K562 (cell line): Measurements from ENCODE around the gene TUBB2A. TPM values are rescaled to one million over a fixed set of nuclear protein-coding genes. Genes with fewer than 3 reads are reported as not detected.
"Not testable (repeated sequence)": the region's sequence is repeated elsewhere in the genome, so short reads cannot be mapped to it uniquely, and the experiment has no call there.

Source experiments
- ATAC-seq: fragments of 200-7000 bp; cut with Tn5 transposase; 3 replicates; pipeline ENCODE4 v1.9.1; 2020; ENCODE audit warnings: moderate library complexity
- BruUV-seq: library from RNA; stranded (reverse); fragments of 400-500 nt; replicated peaks from 2 replicates; lab custom pipeline; 2021; lab: Mats Ljungman, UMichigan
- CTCF ChIA-PET: fragments of 300-600 bp; formaldehyde crosslinking; extraction: SDS; loops from one replicate; lab custom pipeline; 2021; ENCODE audit warnings: low intra/inter-chr PET ratio; lab: Yijun Ruan, JAX
- POLR2A ChIA-PET: fragments of 300-600, 350-650 bp; sonication (Branson Sonifier 250); formaldehyde crosslinking; extraction: SDS; loops from one replicate; lab custom pipeline; 2021; ENCODE audit warnings: antibody characterized with exemption, inconsistent platforms; lab: Yijun Ruan, JAX
- DNase-seq, 4 experiments: peaks; one replicate each; pipeline versions ENCODE4 v3.0.0 to v3.0.0-alpha.2; 2011 to 2018; ENCODE audit warnings: low spot score in 3 of 4, mixed read lengths in 3 of 4; ENCODE audit errors: extremely low read depth in 1 of 4
- FAIRE-seq: peaks from 2 replicates; lab custom pipeline; 2011; peaks lifted over from hg19 to GRCh38; lab: Jason Lieb, UNC
- H2AFZ ChIP-seq: 2 replicates; pipeline ENCODE4 v1.6.0; 2011; ENCODE audit warnings: low read depth, low read length, control low read depth, inconsistent platforms
- H3K27ac ChIP-seq: fragments of 200-600 bp; 3 replicates; pipeline ENCODE4 v1.8.0; 2011; ENCODE audit warnings: low read depth, mild to moderate bottlenecking, control low read depth, inconsistent platforms, low read length, moderate library complexity, mixed read lengths; ENCODE audit errors: extremely low read depth
- H3K27me3 ChIP-seq, 2 experiments: fragments of 300-600 bp in 1 of 2; 2 replicates in 1 of 2; 3 replicates in 1 of 2; pipeline versions ENCODE4 v1.6.0 to v1.8.0; 2011; ENCODE audit warnings: inconsistent platforms in 2 of 2, low read length in 2 of 2, mild to moderate bottlenecking in 1 of 2, mixed read lengths in 1 of 2, moderate library complexity in 1 of 2; ENCODE audit not compliant: control insufficient read depth in 2 of 2, insufficient read depth in 2 of 2
- H3K36me3 ChIP-seq: fragments of 300-600 bp; 3 replicates; pipeline ENCODE4 v1.8.0; 2011; ENCODE audit warnings: mild to moderate bottlenecking, low read length, inconsistent platforms; ENCODE audit not compliant: control insufficient read depth, insufficient read depth
- H3K4me1 ChIP-seq, 2 experiments: fragments of 200-600 bp in 1 of 2; replicated peaks in 1 of 2; 2 replicates in 1 of 2; 3 replicates in 1 of 2; pipeline versions ENCODE4 v1.5.1 to v1.8.0; 2011; ENCODE audit warnings: inconsistent platforms in 2 of 2, low read length in 2 of 2, mild to moderate bottlenecking in 1 of 2, mixed read lengths in 1 of 2, moderate library complexity in 1 of 2; ENCODE audit not compliant: control insufficient read depth in 2 of 2, insufficient read depth in 2 of 2
- H3K4me2 ChIP-seq: 2 replicates; pipeline ENCODE4 v1.6.1; 2011; ENCODE audit warnings: low read length, control low read depth, inconsistent platforms, mixed read lengths; ENCODE audit not compliant: insufficient read depth
- H3K4me3 ChIP-seq: fragments of 200-600 bp; sonication (generic), shearing (Covaris generic); 2 replicates; pipeline ENCODE4 v1.5.1; 2016; ENCODE audit warnings: control low read depth, inconsistent platforms
- H3K79me2 ChIP-seq: fragments of 200-600 bp; 3 replicates; pipeline ENCODE4 v1.8.0; 2011; ENCODE audit warnings: low read length, inconsistent platforms; ENCODE audit not compliant: control insufficient read depth, insufficient read depth
- H3K9ac ChIP-seq, 2 experiments: 2 replicates each; pipeline versions ENCODE4 v1.6.0 to v1.6.1; 2011; ENCODE audit warnings: low read depth in 2 of 2, low read length in 2 of 2, control low read depth in 1 of 2, inconsistent platforms in 1 of 2, mild to moderate bottlenecking in 1 of 2, mixed read lengths in 1 of 2; ENCODE audit not compliant: insufficient read depth in 1 of 2
- H3K9me1 ChIP-seq: one replicate; pipeline ENCODE4 v1.6.0; 2011; ENCODE audit warnings: inconsistent platforms, mild to moderate bottlenecking, low read length, moderate library complexity; ENCODE audit not compliant: control insufficient read depth, insufficient read depth
- H3K9me3 ChIP-seq: replicated peaks from 2 replicates; pipeline ENCODE4 v1.5.1; 2011; ENCODE audit warnings: low read depth, low read length, inconsistent platforms; ENCODE audit not compliant: control insufficient read depth, insufficient read depth
- H4K20me1 ChIP-seq: replicated peaks from 2 replicates; pipeline ENCODE4 v1.6.1; 2011; ENCODE audit warnings: low read length, inconsistent platforms, mixed read lengths; ENCODE audit not compliant: control insufficient read depth, insufficient read depth
- ESRRA ChIP-seq: fragments of 450-650 bp; IDR thresholded peaks from 2 replicates; pipeline ENCODE4 v1.6.1; 2014; ENCODE audit warnings: low read depth, mild to moderate bottlenecking, moderate library complexity, borderline replicate concordance
- HNRNPUL1 ChIP-seq: fragments of 200-400 bp; formaldehyde crosslinking; IDR thresholded peaks from 2 replicates; pipeline ENCODE4 v1.6.1; 2017; ENCODE audit warnings: low read length
- IRF1 ChIP-seq: sonication (generic); formaldehyde crosslinking; IDR thresholded peaks from 2 replicates; pipeline ENCODE4 v1.8.0; 2022; ENCODE audit warnings: missing genetic modification reagents, mild to moderate bottlenecking, borderline replicate concordance
- MTA1 ChIP-seq: fragments of 450-650 bp; IDR thresholded peaks from 2 replicates; pipeline ENCODE4 v1.6.1; 2017; ENCODE audit warnings: borderline replicate concordance
- RBFOX2 ChIP-seq: fragments of 200-400 bp; formaldehyde crosslinking; IDR thresholded peaks from 2 replicates; pipeline ENCODE4 v1.6.1; 2017; ENCODE audit warnings: low read depth, mild to moderate bottlenecking, low read length, moderate library complexity
- RCOR1 ChIP-seq, 2 experiments: IDR thresholded peaks; 2 replicates each; pipeline ENCODE4 v1.6.1; 2012; ENCODE audit warnings: low read depth in 2 of 2, low read length in 2 of 2, borderline replicate concordance in 1 of 2, improper control_type of control experiment in 1 of 2
- STAG1 ChIP-seq: sonication (generic); formaldehyde crosslinking; IDR thresholded peaks from 2 replicates; pipeline ENCODE4 v1.5.0; 2020; ENCODE audit warnings: missing genetic modification reagents, borderline replicate concordance
- TFAM ChIP-seq: fragments of 250-450 bp; sonication (Bioruptor Pico); conservative IDR thresholded peaks from 2 replicates; pipeline ENCODE4 v1.5.0; 2021; ENCODE audit warnings: mild to moderate bottlenecking, moderate library complexity
- ZFPM2 ChIP-seq: fragments of 250-450 bp; sonication (Bioruptor Pico); IDR thresholded peaks from 2 replicates; pipeline ENCODE4 v1.5.1; 2022; ENCODE audit warnings: mild to moderate bottlenecking
- ZNF23 ChIP-seq: fragments of 250-450 bp; sonication (Bioruptor Pico); IDR thresholded peaks from 2 replicates; pipeline ENCODE4 v1.4.0; 2020; ENCODE audit warnings: mild to moderate bottlenecking
- ZNF24 ChIP-seq: fragments of 450-650 bp; IDR thresholded peaks from 2 replicates; pipeline ENCODE4 v1.6.1; 2016
- ZNF589 ChIP-seq: fragments of 200-800 bp; sonication (Bioruptor generic); IDR thresholded peaks from 2 replicates; pipeline ENCODE4 v1.6.1; 2016; ENCODE audit warnings: low read depth, missing genetic modification characterization, missing compliant biosample characterization
- ZNF717 ChIP-seq: fragments of 250-450 bp; sonication (Bioruptor Pico); IDR thresholded peaks from 2 replicates; pipeline ENCODE4 v1.5.0; 2021
- WGBS: fragments of 100-300 bp; shearing (Covaris generic); methylation state at CpG from one replicate; pipeline ENCODE4 v1.1.6; 2016; ENCODE audit warnings: low coverage, mixed read lengths; ENCODE audit not compliant: insufficient coverage; ENCODE audit errors: missing lambda C conversion rate; 5-methylcytosine and 5-hydroxymethylcytosine counted together
- in situ Hi-C: fragments of 300-500 bp; cut with MboI; formaldehyde crosslinking; loops from 4 replicates; pipeline ENCODE4 v1.15.0; 2018; ENCODE audit warnings: inconsistent platforms, mixed read lengths
- intact Hi-C: fragments of 100-400 bp; cut with micrococcal nuclease; formaldehyde crosslinking; loops from 2 replicates; pipeline ENCODE4 v1.14.2; 2022
- polyA plus RNA-seq, 8 experiments: library from polyadenylated mRNA; depleted of rRNA in 4 of 8; stranded (reverse) in 5 of 8; unstranded in 3 of 8; fragments of >200 nt; fragmentation: Nextera tagmentation in 2 of 8; fragmentation: Illumina TruSeq in 1 of 8; extraction: Ambion mirVana in 2 of 8; extraction: Trizol in 1 of 8; gene quantifications; 2 replicates each; pipeline versions ENCODE4 v1.2.1 to v1.2.3, GENCODE V29; 2011 to 2014; ENCODE audit warnings: inconsistent platforms in 1 of 8, missing spikeins in 1 of 8
- total RNA-seq, 7 experiments: library from RNA; depleted of rRNA in 6 of 7; stranded (reverse); fragments of >200 nt in 6 of 7; fragmentation: Illumina TruSeq in 2 of 7; extraction: Trizol in 2 of 7; gene quantifications; 2 replicates each; pipeline versions ENCODE4 v1.2.1 to v1.2.3, GENCODE V29; 2011 to 2021; ENCODE audit warnings: low replicate concordance in 1 of 7
- TF ChIP-seq, protein P1 (sequence below): fragments of 250-450 bp; sonication (Bioruptor Pico); IDR thresholded peaks from 2 replicates; pipeline ENCODE4 v1.5.0; 2020; ENCODE audit warnings: mild to moderate bottlenecking

Gene TUBB2A
- total and polyA plus RNA-seq, 9 of the 15 experiments (the other 6 are each of a cell fraction or from before 2014, with no cell fraction given): 3.6 to 92.1 (median 45.6) TPM

DNA sequence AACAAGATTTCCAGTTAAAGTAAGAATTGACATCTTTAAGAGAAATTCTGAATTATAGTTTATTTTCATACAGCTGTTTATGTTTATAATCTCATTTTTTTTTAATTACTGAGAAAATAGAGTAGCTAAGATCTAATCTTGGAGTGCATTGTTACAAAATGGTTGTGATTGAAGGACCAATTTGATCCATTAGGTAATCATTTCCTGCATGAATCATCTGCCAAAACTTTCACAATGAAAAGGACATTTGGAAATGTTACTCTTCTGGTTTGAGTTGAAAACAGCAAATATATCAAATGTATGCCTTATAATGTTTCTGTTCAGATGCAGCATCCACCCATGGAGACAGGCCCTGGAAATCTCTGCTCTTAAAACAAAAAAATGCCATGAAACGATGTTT, 19.0 kb downstream of the TUBB2A start:
- WGBS: 4% methylated on average over 1 of the region's 1 CpG
- H3K9ac ChIP-seq: no peak overlapping the region
- no peak overlapping the region for H3K4me2 ChIP-seq
- no TSS peak for BruUV-seq
- H3K79me2 ChIP-seq: no peaks in the 10 kb centered on the region
- H3K36me3 ChIP-seq: peaks cover 6% of the 10 kb centered on the region; the same call in 1 of the 3 replicates
- no peaks in the 10 kb centered on the region for H3K27me3 ChIP-seq
- CTCF ChIA-PET: no interaction called here
- H3K4me1 ChIP-seq: peaks cover 0 to 10% of the 10 kb centered on the region in 2 experiments; a peak in 3 of 5 replicates
- POLR2A ChIA-PET: interaction anchor here (1.2 to 1.7 kb wide), 2 partner anchors 18 to 20 kb away, joined by 3 to 5 read pairs; partner anchors contain the start of gene TUBB2A
- intact Hi-C loops (no loop called here), in situ Hi-C loops (no loop called here)
- ATAC-seq (no peak), DNase-seq (no peak), FAIRE-seq (no peak)
- no peaks in the 10 kb centered on the region for H3K9me3 ChIP-seq
- no peak overlapping the region for H3K27ac ChIP-seq
- H2AFZ ChIP-seq: no peak overlapping the region
- no peak overlapping the region for H3K4me3 ChIP-seq
- TF ChIP-seq, protein P1, sequence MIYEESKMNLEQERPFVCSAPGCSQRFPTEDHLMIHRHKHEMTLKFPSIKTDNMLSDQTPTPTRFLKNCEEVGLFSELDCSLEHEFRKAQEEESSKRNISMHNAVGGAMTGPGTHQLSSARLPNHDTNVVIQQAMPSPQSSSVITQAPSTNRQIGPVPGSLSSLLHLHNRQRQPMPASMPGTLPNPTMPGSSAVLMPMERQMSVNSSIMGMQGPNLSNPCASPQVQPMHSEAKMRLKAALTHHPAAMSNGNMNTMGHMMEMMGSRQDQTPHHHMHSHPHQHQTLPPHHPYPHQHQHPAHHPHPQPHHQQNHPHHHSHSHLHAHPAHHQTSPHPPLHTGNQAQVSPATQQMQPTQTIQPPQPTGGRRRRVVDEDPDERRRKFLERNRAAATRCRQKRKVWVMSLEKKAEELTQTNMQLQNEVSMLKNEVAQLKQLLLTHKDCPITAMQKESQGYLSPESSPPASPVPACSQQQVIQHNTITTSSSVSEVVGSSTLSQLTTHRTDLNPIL (CRISPR knock-in tag): no peak
- TF ChIP-seq ZNF24: no peak
- no peak for TF ChIP-seq RBFOX2
- TF ChIP-seq MTA1: no peak
- TF ChIP-seq ZNF589: no peak
- no peak for TF ChIP-seq RCOR1 (IDR thresholded peaks at IDR 0.05; ENCODE audit: borderline replicate concordance in 1 of 2, low read depth in 2 of 2, low read length in 2 of 2)
- TF ChIP-seq ZNF717 (CRISPR knock-in tag): no peak
- no peak for TF ChIP-seq TFAM (CRISPR knock-in tag)
- no peak for TF ChIP-seq ZFPM2
- no peak for TF ChIP-seq ZNF23 (CRISPR knock-in tag)
- no peak for TF ChIP-seq HNRNPUL1
- TF ChIP-seq STAG1 (CRISPR knock-in tag): no peak
- no peak for TF ChIP-seq IRF1
- TF ChIP-seq ESRRA: no peak
- H4K20me1 ChIP-seq: no peaks in the 10 kb centered on the region
- H3K9me1 ChIP-seq: no peaks in the 10 kb centered on the region

- BruUV-seq, H2AFZ ChIP-seq, in situ Hi-C loops, H3K9me1 ChIP-seq, H3K79me2 ChIP-seq, H3K27me3 ChIP-seq, H3K9ac ChIP-seq, H3K27ac ChIP-seq, intact Hi-C loops, H3K36me3 ChIP-seq, H3K9me3 ChIP-seq, POLR2A ChIA-PET, CTCF ChIA-PET, H3K4me3 ChIP-seq, FAIRE-seq, H3K4me2 ChIP-seq, H4K20me1 ChIP-seq, DNase-seq, ATAC-seq: not testable (repeated sequence)
- H3K4me1 ChIP-seq: peaks cover 0 to 13% of the 10 kb centered on the region in 2 experiments; a peak in 3 of 5 replicates
- 74% methylated on average over 6 of the region's 6 CpGs for WGBS
Observed at GRCh38 chr6:3137873-3138272, 19.5 kb downstream of the TUBB2A start.
